GM18858 (cell line): ENCODE results near the gene MAP3K2.

ENCODE experiments used
- ATAC-seq: cut with Tn5 transposase; IDR thresholded peaks from one replicate; pipeline ENCODE4 v1.9.1; 2021; ENCODE audit not compliant: unreplicated experiment

Gene MAP3K2

GRCh38 chr2:127407661-127408003, 19.9 kb upstream of the MAP3K2 start:
- ATAC-seq, result no peak

GRCh38 chr2:127407091-127407490, 19.3 kb upstream of the MAP3K2 start:
- no peak for ATAC-seq

- no peak for ATAC-seq
Measured at GRCh38 chr2:127406454-127406853, 18.7 kb upstream of the MAP3K2 start.

- no peak for ATAC-seq
Measured at GRCh38 chr2:127405255-127405610, 17.5 kb upstream of the MAP3K2 start.

GRCh38 chr2:127404466-127405254, 16.9 kb upstream of the MAP3K2 start:
- ATAC-seq, result no peak

GRCh38 chr2:127403460-127403859, 15.7 kb upstream of the MAP3K2 start:
- ATAC-seq, result no peak

- ATAC-seq, result no peak
Measured at GRCh38 chr2:127401757-127402695, 14.3 kb upstream of the MAP3K2 start.

- no peak for ATAC-seq
Measured at GRCh38 chr2:127400897-127401756, 13.4 kb upstream of the MAP3K2 start.

- no peak for ATAC-seq
Measured at GRCh38 chr2:127400533-127400896, 12.7 kb upstream of the MAP3K2 start.

- peak; percentile 90 for ATAC-seq
Measured at GRCh38 chr2:127398239-127398590, 10.4 kb upstream of the MAP3K2 start.

- ATAC-seq, result no peak
Measured at GRCh38 chr2:127397568-127398238, 9.9 kb upstream of the MAP3K2 start.

GRCh38 chr2:127394492-127394891, 6.7 kb upstream of the MAP3K2 start:
- ATAC-seq, result no peak

GRCh38 chr2:127392828-127393578, 5.2 kb upstream of the MAP3K2 start:
- ATAC-seq, result no peak

GRCh38 chr2:127392133-127392827, 4.5 kb upstream of the MAP3K2 start:
- ATAC-seq, result no peak

GRCh38 chr2:127389778-127390435, 2.1 kb upstream of the MAP3K2 start:
- ATAC-seq, result no peak

GRCh38 chr2:127388423-127389164, 819 bp upstream of the MAP3K2 start:
- peak; percentile 1 for ATAC-seq

GRCh38 chr2:127386764-127387654, 766 bp downstream of the MAP3K2 start:
- ATAC-seq, result peak; percentile 32
